ENCODE measurements around the gene RNLS.

- no peak for TF ChIP-seq POLR2A (IDR thresholded peaks at IDR 0.05; ENCODE audit: low read length)
- no peak for TF ChIP-seq RFX5 (IDR thresholded peaks at IDR 0.05)
- TF ChIP-seq CTCF (IDR thresholded peaks at IDR 0.05): no peak
- no peak for TF ChIP-seq USF2 (IDR thresholded peaks at IDR 0.05)
- TF ChIP-seq EP300 (IDR thresholded peaks at IDR 0.05): no peak
- TF ChIP-seq MAZ (IDR thresholded peaks at IDR 0.05; ENCODE audit: borderline replicate concordance, low read depth, low read length): no peak
- no peak for TF ChIP-seq ELK1 (IDR thresholded peaks at IDR 0.05; ENCODE audit: low read depth, low read length)
Observed at GRCh38 chr10:88317099-88317498, 266.0 kb downstream of the RNLS start.
